ENCODE data around the gene ASIC3. TPM values are rescaled to one million over a fixed set of nuclear protein-coding genes. Genes with fewer than 3 reads are reported as not detected.

ASIC3 gene
- total and polyA plus RNA-seq, 2 experiments from 2014 or later: 2.1 to 4.5 TPM

DNA sequence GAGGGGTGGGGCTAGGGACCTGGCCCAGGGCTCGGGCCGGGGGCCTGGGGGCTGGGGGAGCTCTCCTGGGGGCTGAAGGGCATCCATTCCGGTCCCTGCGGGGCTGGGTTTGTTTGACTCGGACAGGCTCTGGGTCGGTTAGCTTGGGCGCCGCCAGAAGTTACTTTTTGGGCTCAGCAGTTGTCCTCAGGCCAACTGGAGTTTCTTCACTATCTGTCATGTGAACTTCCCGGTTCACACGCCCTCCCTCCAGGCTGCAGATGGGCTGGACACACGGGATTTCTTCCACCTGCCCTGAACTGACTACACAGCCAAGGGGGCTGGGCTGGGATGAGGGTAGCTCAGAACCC is 14.9 kb downstream of the ASIC3 start:
- peak; percentile 72 for DNase-seq (ENCODE audit: low spot score)
- Histone ChIP-seq H3K27me3 (no peaks in the 10 kb centered on the region), H3K36me3 (replicated peaks; ENCODE audit: insufficient read depth, low read depth) (no peaks in the 10 kb centered on the region), H3K27ac (peak overlapping the region; percentile 96), H3K4me2 (peak overlapping the region; percentile 83), H3K4me1 (ENCODE audit: insufficient read depth) (peaks cover 39% of the 10 kb centered on the region), H3K9me3 (ENCODE audit: low read depth) (no peaks in the 10 kb centered on the region), H4K20me1 (ENCODE audit: insufficient read depth, poor library complexity, severe bottlenecking) (peaks cover 27% of the 10 kb centered on the region), H3K4me3 (no peak overlapping the region), H2AFZ (no peak overlapping the region), H3K9me2 (replicated peaks; ENCODE audit: insufficient read depth) (no peaks in the 10 kb centered on the region), H3K79me2 (peaks cover 47% of the 10 kb centered on the region)
- 17% methylated on average over 6 of the region's 11 CpGs for WGBS (ENCODE audit: low lambda C conversion rate, missing lambda C conversion rate)
- TF ChIP-seq EZH2phosphoT487 (IDR thresholded peaks at IDR 0.05; ENCODE audit: low read depth, severe bottlenecking, unreplicated experiment): no peak
- no peak for TF ChIP-seq EZH2 (IDR thresholded peaks at IDR 0.05; ENCODE audit: borderline replicate concordance)
- TF ChIP-seq, protein P1, sequence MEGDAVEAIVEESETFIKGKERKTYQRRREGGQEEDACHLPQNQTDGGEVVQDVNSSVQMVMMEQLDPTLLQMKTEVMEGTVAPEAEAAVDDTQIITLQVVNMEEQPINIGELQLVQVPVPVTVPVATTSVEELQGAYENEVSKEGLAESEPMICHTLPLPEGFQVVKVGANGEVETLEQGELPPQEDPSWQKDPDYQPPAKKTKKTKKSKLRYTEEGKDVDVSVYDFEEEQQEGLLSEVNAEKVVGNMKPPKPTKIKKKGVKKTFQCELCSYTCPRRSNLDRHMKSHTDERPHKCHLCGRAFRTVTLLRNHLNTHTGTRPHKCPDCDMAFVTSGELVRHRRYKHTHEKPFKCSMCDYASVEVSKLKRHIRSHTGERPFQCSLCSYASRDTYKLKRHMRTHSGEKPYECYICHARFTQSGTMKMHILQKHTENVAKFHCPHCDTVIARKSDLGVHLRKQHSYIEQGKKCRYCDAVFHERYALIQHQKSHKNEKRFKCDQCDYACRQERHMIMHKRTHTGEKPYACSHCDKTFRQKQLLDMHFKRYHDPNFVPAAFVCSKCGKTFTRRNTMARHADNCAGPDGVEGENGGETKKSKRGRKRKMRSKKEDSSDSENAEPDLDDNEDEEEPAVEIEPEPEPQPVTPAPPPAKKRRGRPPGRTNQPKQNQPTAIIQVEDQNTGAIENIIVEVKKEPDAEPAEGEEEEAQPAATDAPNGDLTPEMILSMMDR (IDR thresholded peaks at IDR 0.05; ENCODE audit: poor library complexity): no peak

DNA sequence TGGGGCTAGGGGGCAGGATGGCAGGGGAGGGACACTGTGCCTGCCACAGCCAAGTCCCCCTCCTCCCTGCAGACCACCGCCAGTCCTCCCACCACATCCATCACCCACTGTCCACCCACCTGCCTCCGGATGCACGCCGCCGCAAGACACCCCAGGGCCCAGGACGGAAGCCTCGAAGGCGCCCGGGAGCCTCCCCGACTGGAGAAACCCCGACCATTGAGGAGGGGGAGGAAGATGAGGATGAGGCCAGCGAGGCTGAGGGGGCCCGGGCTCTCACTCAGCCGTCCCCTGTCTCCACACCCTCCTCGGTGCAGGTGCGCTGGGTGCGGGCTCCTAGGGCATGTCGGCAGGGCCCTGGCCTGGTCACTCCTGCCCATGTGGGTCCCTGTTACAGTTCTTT is 16.1 kb downstream of the ASIC3 start:
- no peak for DNase-seq (ENCODE audit: low spot score)
- Histone ChIP-seq H3K27ac (no peak overlapping the region), H2AFZ (no peak overlapping the region), H3K9me2 (replicated peaks; ENCODE audit: insufficient read depth) (no peaks in the 10 kb centered on the region), H3K36me3 (replicated peaks; ENCODE audit: insufficient read depth, low read depth) (no peaks in the 10 kb centered on the region), H3K79me2 (peaks cover 50% of the 10 kb centered on the region), H3K4me2 (no peak overlapping the region), H3K9me3 (ENCODE audit: low read depth) (no peaks in the 10 kb centered on the region), H3K4me3 (no peak overlapping the region), H3K4me1 (ENCODE audit: insufficient read depth) (peaks cover 28% of the 10 kb centered on the region), H4K20me1 (ENCODE audit: insufficient read depth, poor library complexity, severe bottlenecking) (peaks cover 29% of the 10 kb centered on the region), H3K27me3 (no peaks in the 10 kb centered on the region)
- no peak for TF ChIP-seq EZH2 (IDR thresholded peaks at IDR 0.05; ENCODE audit: borderline replicate concordance)
- TF ChIP-seq EZH2phosphoT487 (IDR thresholded peaks at IDR 0.05; ENCODE audit: low read depth, severe bottlenecking, unreplicated experiment): no peak
- TF ChIP-seq, protein P1 (IDR thresholded peaks at IDR 0.05; ENCODE audit: poor library complexity): no peak
- WGBS (ENCODE audit: low lambda C conversion rate, missing lambda C conversion rate): 95% methylated on average over 13 of the region's 18 CpGs

DNA sequence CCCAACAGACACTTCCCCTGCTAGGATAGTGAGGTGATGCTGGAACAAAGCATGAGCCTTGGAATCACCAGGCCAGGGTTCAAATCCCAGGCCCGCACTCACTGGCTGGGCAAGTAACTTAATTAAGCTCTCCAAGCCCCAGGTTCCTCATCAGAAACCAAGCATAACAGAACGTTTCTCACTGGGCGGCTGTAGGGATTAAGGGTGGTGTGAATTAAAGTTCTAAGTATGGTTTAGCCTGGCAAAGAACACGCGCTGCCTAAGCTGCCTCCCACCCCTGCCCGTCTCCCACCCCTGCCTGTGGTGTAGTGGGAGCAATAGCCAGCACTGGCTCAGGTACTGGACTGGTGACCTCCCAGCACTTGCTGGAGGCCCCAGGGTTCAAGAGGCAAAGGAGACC is 16.7 kb downstream of the ASIC3 start:
- Histone ChIP-seq H3K9me2 (replicated peaks; ENCODE audit: insufficient read depth) (no peaks in the 10 kb centered on the region), H3K79me2 (peaks cover 46% of the 10 kb centered on the region), H4K20me1 (ENCODE audit: insufficient read depth, poor library complexity, severe bottlenecking) (peaks cover 29% of the 10 kb centered on the region), H3K4me1 (ENCODE audit: insufficient read depth) (peaks cover 28% of the 10 kb centered on the region), H3K27ac (no peak overlapping the region), H3K4me2 (no peak overlapping the region), H3K9me3 (ENCODE audit: low read depth) (no peaks in the 10 kb centered on the region), H3K4me3 (no peak overlapping the region), H3K27me3 (no peaks in the 10 kb centered on the region), H3K36me3 (replicated peaks; ENCODE audit: insufficient read depth, low read depth) (no peaks in the 10 kb centered on the region), H2AFZ (no peak overlapping the region)
- TF ChIP-seq EZH2phosphoT487 (IDR thresholded peaks at IDR 0.05; ENCODE audit: low read depth, severe bottlenecking, unreplicated experiment): no peak
- TF ChIP-seq EZH2 (IDR thresholded peaks at IDR 0.05; ENCODE audit: borderline replicate concordance): no peak
- TF ChIP-seq, protein P1 (IDR thresholded peaks at IDR 0.05; ENCODE audit: poor library complexity): no peak
- WGBS (ENCODE audit: low lambda C conversion rate, missing lambda C conversion rate): 96% methylated on average over 6 of the region's 6 CpGs
- no peak for DNase-seq (ENCODE audit: low spot score)

DNA sequence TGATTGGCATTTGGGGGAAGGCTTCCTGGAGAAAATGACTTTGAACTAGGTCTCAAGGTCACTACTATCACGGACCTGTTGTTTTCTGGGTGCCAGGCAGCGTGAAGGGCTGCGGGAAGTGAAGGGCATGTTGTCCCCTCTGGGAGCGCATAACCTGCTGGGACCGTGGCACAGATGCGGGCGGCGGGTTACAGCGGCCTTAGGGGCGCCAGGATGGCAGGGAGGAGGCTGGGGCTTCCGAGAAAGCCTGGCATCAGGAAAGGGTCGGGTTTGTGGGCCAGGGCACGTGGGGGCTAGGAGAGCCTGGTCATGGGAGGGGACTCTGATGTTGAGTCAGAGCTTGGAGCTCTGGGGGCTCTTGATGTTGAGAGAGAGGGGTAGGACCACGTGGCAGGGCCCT is 17.2 kb downstream of the ASIC3 start:
- Histone ChIP-seq H3K9me2 (replicated peaks; ENCODE audit: insufficient read depth) (no peaks in the 10 kb centered on the region), H3K4me1 (ENCODE audit: insufficient read depth) (peaks cover 28% of the 10 kb centered on the region), H4K20me1 (ENCODE audit: insufficient read depth, poor library complexity, severe bottlenecking) (peaks cover 29% of the 10 kb centered on the region), H3K27me3 (no peaks in the 10 kb centered on the region), H3K36me3 (replicated peaks; ENCODE audit: insufficient read depth, low read depth) (no peaks in the 10 kb centered on the region), H3K4me3 (no peak overlapping the region), H3K4me2 (no peak overlapping the region), H3K9me3 (ENCODE audit: low read depth) (no peaks in the 10 kb centered on the region), H3K79me2 (peaks cover 41% of the 10 kb centered on the region), H3K27ac (no peak overlapping the region), H2AFZ (no peak overlapping the region)
- DNase-seq (ENCODE audit: low spot score): no peak
- TF ChIP-seq, protein P1 (IDR thresholded peaks at IDR 0.05; ENCODE audit: poor library complexity): no peak
- no peak for TF ChIP-seq EZH2 (IDR thresholded peaks at IDR 0.05; ENCODE audit: borderline replicate concordance)
- TF ChIP-seq EZH2phosphoT487 (IDR thresholded peaks at IDR 0.05; ENCODE audit: low read depth, severe bottlenecking, unreplicated experiment): no peak
- 93% methylated on average over 14 of the region's 14 CpGs for WGBS (ENCODE audit: low lambda C conversion rate, missing lambda C conversion rate)
